AG04450 (cell line): ENCODE data around the gene SLC44A3. TPM values are rescaled to one million over a fixed set of nuclear protein-coding genes. Genes with fewer than 3 reads are reported as not detected.

Experiments used
- CTCF ChIA-PET: fragments of 300-600, 350-600 bp; formaldehyde crosslinking; extraction: SDS; loops from one replicate; lab custom pipeline; 2022; ENCODE audit warnings: antibody characterized with exemption, inconsistent platforms; lab: Charles Lee
- POLR2A ChIA-PET: fragments of 350-600 bp; formaldehyde crosslinking; extraction: SDS; loops from one replicate; lab custom pipeline; 2021; ENCODE audit warnings: antibody characterized with exemption, inconsistent platforms; lab: Yijun Ruan, JAX
- DNase-seq: peaks from one replicate; pipeline ENCODE4 v3.0.0-alpha.2; 2011; ENCODE audit warnings: low read depth, low spot score
- H3K27ac ChIP-seq: one replicate; pipeline ENCODE4 v1.5.1; 2012; ENCODE audit warnings: low read depth, low read length, control low read depth
- H3K27me3 ChIP-seq: one replicate; pipeline ENCODE4 v1.6.0; 2012; ENCODE audit warnings: low read length; ENCODE audit not compliant: control insufficient read depth, insufficient read depth
- H3K4me3 ChIP-seq: 2 replicates; pipeline ENCODE4 v1.5.1; 2011; ENCODE audit warnings: mild to moderate bottlenecking, low read depth, low read length, control low read depth
- H3K9me3 ChIP-seq: 2 replicates; pipeline ENCODE4 v1.5.1; 2012; ENCODE audit warnings: low read length; ENCODE audit not compliant: control insufficient read depth, insufficient read depth
- polyA plus RNA-seq: library from polyadenylated mRNA; depleted of rRNA; stranded (reverse); fragments of >200 nt; gene quantifications from 2 replicates; pipeline ENCODE4 v1.2.3, GENCODE V29; 2011
- TF ChIP-seq, protein P1 (sequence below): IDR thresholded peaks from 2 replicates; pipeline ENCODE4 v1.5.1; 2011; ENCODE audit warnings: low read depth, low read length, control low read depth, inconsistent platforms

Gene SLC44A3
- polyA plus RNA-seq, 1 experiment: 3.4 TPM

DNA sequence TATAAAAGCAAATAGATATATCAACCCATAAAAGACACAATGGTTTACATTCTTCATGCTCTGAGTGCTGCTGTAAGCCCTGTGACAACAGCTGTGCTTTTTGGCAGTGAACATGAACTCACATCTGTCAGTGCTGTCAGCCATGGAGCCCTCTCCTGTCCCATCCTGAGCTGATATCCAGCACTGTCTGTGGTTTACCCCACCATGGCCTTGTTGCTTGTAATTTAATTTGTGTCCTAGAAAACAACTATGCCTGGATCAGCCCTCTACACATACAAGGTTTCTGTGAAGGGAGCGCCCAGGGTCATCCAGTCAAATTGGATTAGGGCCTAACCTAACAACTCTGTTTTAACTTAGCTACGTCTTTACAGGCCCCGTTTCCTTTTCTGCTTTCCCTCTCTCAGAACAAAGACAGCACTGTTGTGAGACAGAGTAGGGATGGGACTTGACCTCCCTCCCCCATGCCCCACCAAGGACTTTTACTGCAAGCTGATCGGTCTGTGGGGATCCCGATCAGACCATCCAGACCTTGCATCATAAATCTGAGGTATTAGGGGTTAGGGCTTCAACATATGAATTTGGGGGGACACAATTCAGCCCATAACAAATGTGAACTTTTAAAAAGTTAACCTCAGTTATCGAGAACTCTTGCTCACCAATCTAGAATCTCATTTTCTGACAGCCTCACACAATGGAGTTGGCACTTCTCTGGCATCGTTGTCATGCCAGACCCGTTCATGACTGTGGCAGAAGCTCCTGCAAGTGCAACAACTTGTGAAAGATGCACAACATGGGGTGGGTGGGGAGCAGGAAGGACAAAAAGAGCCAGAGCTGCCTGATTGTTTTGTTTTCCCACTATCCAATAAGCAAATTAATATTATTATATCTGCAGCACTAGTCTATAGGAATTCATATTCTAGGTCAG lies 16.4 kb upstream of the SLC44A3 start:
- no peaks in the 10 kb centered on the region for H3K9me3 ChIP-seq
- DNase-seq: no peak
- POLR2A ChIA-PET: interaction anchor here (3.0 kb wide), 1 partner anchor 262 kb away, joined by 15 read pairs; the partner anchor contains the start of gene F3
- H3K27ac ChIP-seq: no peak overlapping the region
- no peaks in the 10 kb centered on the region for H3K27me3 ChIP-seq
- TF ChIP-seq, protein P1, sequence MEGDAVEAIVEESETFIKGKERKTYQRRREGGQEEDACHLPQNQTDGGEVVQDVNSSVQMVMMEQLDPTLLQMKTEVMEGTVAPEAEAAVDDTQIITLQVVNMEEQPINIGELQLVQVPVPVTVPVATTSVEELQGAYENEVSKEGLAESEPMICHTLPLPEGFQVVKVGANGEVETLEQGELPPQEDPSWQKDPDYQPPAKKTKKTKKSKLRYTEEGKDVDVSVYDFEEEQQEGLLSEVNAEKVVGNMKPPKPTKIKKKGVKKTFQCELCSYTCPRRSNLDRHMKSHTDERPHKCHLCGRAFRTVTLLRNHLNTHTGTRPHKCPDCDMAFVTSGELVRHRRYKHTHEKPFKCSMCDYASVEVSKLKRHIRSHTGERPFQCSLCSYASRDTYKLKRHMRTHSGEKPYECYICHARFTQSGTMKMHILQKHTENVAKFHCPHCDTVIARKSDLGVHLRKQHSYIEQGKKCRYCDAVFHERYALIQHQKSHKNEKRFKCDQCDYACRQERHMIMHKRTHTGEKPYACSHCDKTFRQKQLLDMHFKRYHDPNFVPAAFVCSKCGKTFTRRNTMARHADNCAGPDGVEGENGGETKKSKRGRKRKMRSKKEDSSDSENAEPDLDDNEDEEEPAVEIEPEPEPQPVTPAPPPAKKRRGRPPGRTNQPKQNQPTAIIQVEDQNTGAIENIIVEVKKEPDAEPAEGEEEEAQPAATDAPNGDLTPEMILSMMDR: no peak
- no peak overlapping the region for H3K4me3 ChIP-seq
- CTCF ChIA-PET: interaction anchor here (0.7 to 6.9 kb wide), 13 partner anchors 27 to 467 kb away, joined by 3 to 135 read pairs (median 19); no protein-coding TSS in a partner anchor

DNA sequence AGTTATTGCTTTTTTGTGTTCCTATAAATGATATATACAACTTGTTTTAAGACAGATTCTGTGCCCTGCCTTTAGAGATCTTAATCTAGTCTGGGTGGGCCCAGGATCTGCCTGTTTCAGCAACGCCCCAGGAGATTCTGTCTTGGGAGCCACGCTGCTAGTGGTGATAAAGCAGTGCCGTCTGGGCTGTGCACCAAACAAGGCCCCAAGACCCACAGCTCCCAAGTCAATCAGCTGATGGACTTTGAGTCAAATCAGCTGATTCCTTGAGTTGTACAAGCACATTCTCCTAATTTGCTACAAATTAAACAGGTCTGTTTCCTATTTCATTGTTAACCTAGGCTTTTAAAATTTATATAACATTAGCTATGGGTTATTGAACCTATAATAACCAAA lies 15.7 kb upstream of the SLC44A3 start:
- no peaks in the 10 kb centered on the region for H3K27me3 ChIP-seq
- no peak overlapping the region for H3K4me3 ChIP-seq
- ChIA-PET CTCF (interaction anchor here (0.6 to 6.9 kb wide), 20 partner anchors 143 to 468 kb away, joined by 3 to 135 read pairs (median 14); partner anchors contain the start of gene F3), POLR2A (interaction anchor here (3.0 kb wide), 1 partner anchor 262 kb away, joined by 15 read pairs; the partner anchor contains the start of gene F3)
- no peaks in the 10 kb centered on the region for H3K9me3 ChIP-seq
- no peak for DNase-seq
- TF ChIP-seq, protein P1: no peak
- no peak overlapping the region for H3K27ac ChIP-seq

DNA sequence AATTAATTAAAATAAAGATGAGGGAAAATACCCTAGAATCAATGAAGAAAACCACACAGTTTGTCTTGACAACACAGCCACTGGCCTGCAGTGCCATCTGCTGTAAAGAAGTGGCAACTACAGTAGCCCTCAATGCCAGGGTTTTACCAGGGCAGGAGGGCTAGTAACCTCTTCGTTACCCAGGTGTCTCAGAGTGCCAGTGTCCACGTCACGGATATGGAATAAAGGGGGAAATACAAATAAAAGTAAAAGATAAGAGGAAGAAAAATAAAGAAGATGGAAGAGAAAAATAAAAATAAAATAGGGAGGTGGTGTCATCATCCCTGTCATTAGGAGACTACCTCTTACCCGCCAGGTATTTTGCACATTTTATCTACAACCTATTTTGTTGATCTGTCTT lies 14.2 kb upstream of the SLC44A3 start:
- POLR2A ChIA-PET: interaction anchor here (1.0 kb wide), 1 partner anchor 324 kb away, joined by 3 read pairs; no protein-coding TSS in a partner anchor
- no peak overlapping the region for H3K4me3 ChIP-seq
- DNase-seq: no peak

DNA sequence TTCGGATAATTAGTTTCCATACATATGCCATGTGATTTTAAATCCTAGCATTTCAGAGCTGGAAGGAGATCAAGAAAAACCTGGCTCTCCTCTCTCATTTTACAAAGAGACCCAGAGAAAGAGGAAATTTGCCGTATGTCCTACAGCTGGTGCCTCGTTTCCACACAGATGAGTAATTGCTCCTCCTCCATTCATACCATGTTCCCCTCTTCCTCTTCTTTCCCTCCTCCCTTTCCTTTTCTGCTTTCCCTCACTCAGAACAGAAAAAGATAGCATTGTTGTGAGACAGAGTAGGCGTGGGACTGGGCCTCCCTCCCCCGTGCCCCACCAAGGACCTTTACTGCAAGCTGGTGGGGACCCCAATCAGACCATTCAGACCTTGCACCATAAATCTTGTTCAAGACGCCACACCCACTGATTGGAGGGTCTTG lies 13.7 kb upstream of the SLC44A3 start:
- DNase-seq: no peak
- Histone ChIP-seq H3K9me3 (no peaks in the 10 kb centered on the region), H3K27ac (no peak overlapping the region), H3K4me3 (peak overlapping the region; percentile 15; the same call in 1 of the 2 replicates), H3K27me3 (no peaks in the 10 kb centered on the region)
- CTCF ChIA-PET: interaction anchor here (0.6 to 6.9 kb wide), 44 partner anchors 11 to 780 kb away, joined by 3 to 135 read pairs (median 5); partner anchors contain the start of gene F3
- POLR2A ChIA-PET: interaction anchor here (1.0 kb wide), 1 partner anchor 325 kb away, joined by 3 read pairs; no protein-coding TSS in a partner anchor
- TF ChIP-seq, protein P1: no peak

More for the DNA sequence above, 14.2 kb upstream of the SLC44A3 start:
- Histone ChIP-seq H3K27me3 (no peaks in the 10 kb centered on the region), H3K27ac (no peak overlapping the region), H3K9me3 (no peaks in the 10 kb centered on the region)
- CTCF ChIA-PET: interaction anchor here (0.6 to 6.9 kb wide), 52 partner anchors 12 to 780 kb away, joined by 3 to 135 read pairs (median 5); partner anchors contain the start of gene F3
- TF ChIP-seq, protein P1: peak; percentile 95
